ENCODE measurements around the gene OPN3.

The OPN3 gene

DNA sequence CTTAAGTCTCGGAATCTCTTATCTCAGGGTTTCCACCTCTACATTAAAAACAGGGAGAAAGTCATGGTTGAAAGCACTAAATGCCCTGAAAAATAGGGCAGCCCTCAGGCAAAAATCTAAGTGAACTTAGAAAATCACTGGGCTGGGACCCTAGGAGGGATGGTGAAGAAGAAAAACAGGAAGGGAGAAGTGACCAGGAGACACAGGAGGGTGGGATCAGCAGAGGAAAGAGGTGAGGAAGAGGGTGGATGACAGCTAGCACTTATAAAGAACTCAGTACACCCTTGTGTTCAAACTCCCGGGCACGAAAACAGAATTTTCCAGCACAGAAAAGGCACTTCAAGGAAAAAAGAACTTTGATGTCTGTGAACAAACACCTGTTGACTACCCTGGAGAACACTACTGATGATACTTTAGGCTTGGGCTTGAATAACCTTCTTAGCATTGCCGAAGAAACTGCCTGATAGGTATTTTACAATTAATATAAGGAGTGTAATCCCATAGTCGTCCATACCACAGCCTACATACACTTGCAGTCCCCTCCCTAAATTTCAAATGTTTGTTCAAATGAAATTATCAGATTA, 2.0 kb downstream of the OPN3 start:
- Histone ChIP-seq H3K4me1 (ENCODE audit: control insufficient read depth in 1 of 2, insufficient read depth in 1 of 2, low read depth in 1 of 2, low read length in 1 of 2) (peaks cover 21 to 23% of the 10 kb centered on the region in 2 experiments), H3K9me3 (no peaks in the 10 kb centered on the region), H3K36me3 (no peaks in the 10 kb centered on the region), H3K4me3 (ENCODE audit: low read depth in 1 of 2, low read length in 1 of 2) (no peak overlapping the region), H3K27me3 (no peaks in the 10 kb centered on the region), H3K27ac (no peak overlapping the region)
- TF ChIP-seq, protein P1, sequence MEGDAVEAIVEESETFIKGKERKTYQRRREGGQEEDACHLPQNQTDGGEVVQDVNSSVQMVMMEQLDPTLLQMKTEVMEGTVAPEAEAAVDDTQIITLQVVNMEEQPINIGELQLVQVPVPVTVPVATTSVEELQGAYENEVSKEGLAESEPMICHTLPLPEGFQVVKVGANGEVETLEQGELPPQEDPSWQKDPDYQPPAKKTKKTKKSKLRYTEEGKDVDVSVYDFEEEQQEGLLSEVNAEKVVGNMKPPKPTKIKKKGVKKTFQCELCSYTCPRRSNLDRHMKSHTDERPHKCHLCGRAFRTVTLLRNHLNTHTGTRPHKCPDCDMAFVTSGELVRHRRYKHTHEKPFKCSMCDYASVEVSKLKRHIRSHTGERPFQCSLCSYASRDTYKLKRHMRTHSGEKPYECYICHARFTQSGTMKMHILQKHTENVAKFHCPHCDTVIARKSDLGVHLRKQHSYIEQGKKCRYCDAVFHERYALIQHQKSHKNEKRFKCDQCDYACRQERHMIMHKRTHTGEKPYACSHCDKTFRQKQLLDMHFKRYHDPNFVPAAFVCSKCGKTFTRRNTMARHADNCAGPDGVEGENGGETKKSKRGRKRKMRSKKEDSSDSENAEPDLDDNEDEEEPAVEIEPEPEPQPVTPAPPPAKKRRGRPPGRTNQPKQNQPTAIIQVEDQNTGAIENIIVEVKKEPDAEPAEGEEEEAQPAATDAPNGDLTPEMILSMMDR (IDR thresholded peaks at IDR 0.05): no peak

DNA sequence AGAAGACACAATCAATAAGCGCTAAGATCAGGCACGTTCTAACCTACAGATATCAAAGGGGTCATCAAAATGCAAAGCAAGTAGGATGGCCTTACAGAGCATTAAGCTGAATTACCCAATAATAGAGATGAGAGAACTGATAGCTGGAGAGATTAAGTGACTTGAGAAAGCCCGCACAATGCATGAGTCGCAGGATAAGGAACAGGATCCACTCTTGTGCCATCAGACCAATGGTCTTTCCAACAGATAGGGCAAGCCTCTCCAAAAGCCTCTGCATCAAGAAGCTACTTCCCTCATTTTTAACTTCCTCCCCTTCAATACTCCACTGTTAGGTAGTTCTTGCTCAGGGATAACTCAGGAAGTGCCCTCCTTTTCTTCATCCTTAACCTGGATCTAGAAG, 2.6 kb downstream of the OPN3 start:
- TF ChIP-seq, protein P1 (IDR thresholded peaks at IDR 0.05): no peak
- no peak overlapping the region for H3K4me3 ChIP-seq (ENCODE audit: low read depth in 1 of 2, low read length in 1 of 2)
- H3K27me3 ChIP-seq: no peaks in the 10 kb centered on the region
- H3K4me1 ChIP-seq (ENCODE audit: control insufficient read depth in 1 of 2, insufficient read depth in 1 of 2, low read depth in 1 of 2, low read length in 1 of 2): peaks cover 21 to 23% of the 10 kb centered on the region in 2 experiments
- no peaks in the 10 kb centered on the region for H3K9me3 ChIP-seq
- H3K27ac ChIP-seq: no peak overlapping the region
- H3K36me3 ChIP-seq: no peaks in the 10 kb centered on the region

DNA sequence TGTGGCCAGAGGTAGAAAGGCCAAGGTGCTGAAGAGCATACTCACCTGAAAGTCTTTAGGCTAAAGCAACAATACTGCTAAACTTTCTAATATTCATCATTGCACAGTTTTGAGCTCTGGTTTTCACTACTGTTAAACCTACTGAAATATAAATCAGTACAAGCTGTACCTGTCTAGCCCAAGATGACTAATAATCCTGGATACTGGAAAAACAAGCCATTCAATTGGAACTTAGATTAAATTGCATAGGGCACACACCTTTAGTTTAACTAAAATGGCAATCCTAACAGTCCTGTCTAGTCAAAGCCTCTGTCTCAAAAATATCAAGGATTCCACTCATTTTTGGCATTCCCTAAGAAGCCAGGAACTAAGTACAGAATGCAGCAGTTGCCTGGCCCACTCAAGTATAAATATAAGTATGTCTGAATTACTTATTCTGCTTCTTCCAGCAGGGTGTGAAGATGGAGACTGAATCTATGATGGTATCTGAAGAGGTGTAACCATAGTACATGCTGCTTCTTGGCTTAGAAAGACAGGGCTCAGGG, 3.1 kb downstream of the OPN3 start:
- H3K27ac ChIP-seq: no peak overlapping the region
- TF ChIP-seq, protein P1 (IDR thresholded peaks at IDR 0.05): no peak
- H3K4me1 ChIP-seq (ENCODE audit: control insufficient read depth in 1 of 2, insufficient read depth in 1 of 2, low read depth in 1 of 2, low read length in 1 of 2): peaks cover 21 to 23% of the 10 kb centered on the region in 2 experiments
- H3K36me3 ChIP-seq: no peaks in the 10 kb centered on the region
- H3K4me3 ChIP-seq (ENCODE audit: low read depth in 1 of 2, low read length in 1 of 2): no peak overlapping the region
- H3K9me3 ChIP-seq: no peaks in the 10 kb centered on the region
- H3K27me3 ChIP-seq: no peaks in the 10 kb centered on the region

DNA sequence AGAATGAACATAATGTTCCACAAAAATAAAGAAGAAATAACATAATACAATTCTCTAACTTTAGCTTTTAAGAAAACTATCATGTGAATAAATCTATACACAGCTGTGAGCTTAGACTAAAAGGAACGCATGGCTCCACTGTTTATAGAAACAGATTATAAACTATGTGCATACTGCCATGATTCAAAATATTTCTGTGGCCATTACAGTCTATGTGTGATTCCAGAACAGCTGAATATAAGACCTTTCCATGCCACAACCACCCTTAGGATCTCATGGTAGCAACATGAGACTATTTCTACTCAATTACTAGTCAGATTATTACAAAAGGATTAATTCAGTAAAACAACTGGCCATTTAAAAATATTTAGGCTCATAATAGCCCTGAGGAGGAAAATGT, 3.9 kb downstream of the OPN3 start:
- H3K36me3 ChIP-seq: no peaks in the 10 kb centered on the region
- TF ChIP-seq, protein P1 (IDR thresholded peaks at IDR 0.05): no peak
- H3K9me3 ChIP-seq: no peaks in the 10 kb centered on the region
- no peaks in the 10 kb centered on the region for H3K27me3 ChIP-seq
- peaks cover 21 to 23% of the 10 kb centered on the region in 2 experiments for H3K4me1 ChIP-seq (ENCODE audit: control insufficient read depth in 1 of 2, insufficient read depth in 1 of 2, low read depth in 1 of 2, low read length in 1 of 2)
- H3K4me3 ChIP-seq (ENCODE audit: low read depth in 1 of 2, low read length in 1 of 2): no peak overlapping the region
- H3K27ac ChIP-seq: no peak overlapping the region

DNA sequence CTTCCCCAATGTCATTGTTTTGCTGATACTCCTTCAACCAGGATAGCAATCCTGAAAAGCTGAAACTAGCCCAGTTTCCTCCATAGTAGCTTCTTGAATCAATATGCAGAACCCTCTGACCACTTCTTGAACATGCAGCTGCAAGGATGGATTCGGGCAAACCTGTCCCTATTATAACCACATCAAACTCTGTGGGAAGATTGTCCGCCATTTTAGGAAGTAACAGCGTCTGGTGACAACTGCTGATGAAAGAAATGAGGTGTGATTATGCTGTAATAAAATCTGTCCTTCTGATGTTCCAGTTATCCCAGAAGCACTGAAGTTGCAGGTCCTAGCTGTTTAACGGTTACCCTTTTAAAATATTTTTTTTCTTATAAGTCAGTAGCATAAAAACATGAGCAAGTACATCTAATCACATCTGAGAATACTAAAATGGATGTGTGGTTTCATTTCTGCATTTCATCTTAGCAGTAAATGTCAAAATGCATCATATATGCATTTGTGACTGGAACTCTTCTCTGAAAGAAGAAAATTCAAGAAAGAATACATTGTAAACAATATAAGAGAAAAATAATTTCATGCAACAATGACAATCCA, 4.5 kb downstream of the OPN3 start:
- TF ChIP-seq, protein P1 (IDR thresholded peaks at IDR 0.05): no peak
- Histone ChIP-seq H3K9me3 (no peaks in the 10 kb centered on the region), H3K4me3 (ENCODE audit: low read depth in 1 of 2, low read length in 1 of 2) (no peak overlapping the region), H3K4me1 (ENCODE audit: control insufficient read depth in 1 of 2, insufficient read depth in 1 of 2, low read depth in 1 of 2, low read length in 1 of 2) (peaks cover 17 to 22% of the 10 kb centered on the region in 2 experiments), H3K36me3 (no peaks in the 10 kb centered on the region), H3K27me3 (no peaks in the 10 kb centered on the region), H3K27ac (no peak overlapping the region)
